Cortex of kidney (tissue), 1 donor: ENCODE data around the gene BCORL1.

ENCODE experiments used
- DNase-seq: peaks from one replicate; lab custom pipeline; 2025; lab: John Stamatoyannopoulos, UW

The BCORL1 gene

GRCh38 chrX:130094696-130095095 is 112.3 kb downstream of the BCORL1 start:
- DNase-seq = no peak

DNA sequence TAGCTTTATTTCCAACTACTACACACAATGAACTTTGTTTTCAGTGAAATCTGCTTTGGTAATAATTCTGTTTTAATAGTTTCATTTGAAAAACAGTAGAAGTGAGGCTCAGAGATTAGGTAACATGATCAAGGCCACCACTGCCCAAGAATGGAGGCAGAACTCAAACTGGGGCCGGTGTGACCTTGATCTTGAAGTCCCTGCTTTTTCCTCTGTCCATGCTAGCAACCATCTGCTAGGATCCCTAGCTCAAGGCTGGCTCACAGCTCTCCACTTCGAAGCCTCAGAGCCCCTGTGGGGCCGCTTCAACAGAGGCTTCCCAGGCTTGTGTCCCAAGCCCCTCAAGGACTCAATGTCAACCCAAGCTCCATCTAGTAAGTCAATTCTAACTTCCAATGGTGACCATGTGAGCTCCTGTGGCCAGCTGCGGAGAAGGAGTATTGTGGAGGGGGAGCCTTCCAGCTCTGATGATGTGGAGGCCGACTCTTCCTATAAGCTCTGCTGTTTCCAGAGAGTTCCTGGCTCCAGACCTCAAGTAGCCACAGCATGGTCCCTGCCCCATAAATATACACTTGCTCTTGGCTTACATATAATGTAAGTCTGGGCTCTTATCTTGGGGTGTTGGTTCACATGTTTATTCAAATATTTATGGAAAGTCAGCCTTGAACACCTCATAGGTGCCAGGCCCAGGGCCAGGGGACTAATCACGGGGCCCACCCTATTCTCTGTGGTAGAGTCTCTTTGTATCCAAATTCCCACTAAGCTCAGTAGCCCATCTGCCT is 113.0 kb downstream of the BCORL1 start:
- no peak for DNase-seq

DNA sequence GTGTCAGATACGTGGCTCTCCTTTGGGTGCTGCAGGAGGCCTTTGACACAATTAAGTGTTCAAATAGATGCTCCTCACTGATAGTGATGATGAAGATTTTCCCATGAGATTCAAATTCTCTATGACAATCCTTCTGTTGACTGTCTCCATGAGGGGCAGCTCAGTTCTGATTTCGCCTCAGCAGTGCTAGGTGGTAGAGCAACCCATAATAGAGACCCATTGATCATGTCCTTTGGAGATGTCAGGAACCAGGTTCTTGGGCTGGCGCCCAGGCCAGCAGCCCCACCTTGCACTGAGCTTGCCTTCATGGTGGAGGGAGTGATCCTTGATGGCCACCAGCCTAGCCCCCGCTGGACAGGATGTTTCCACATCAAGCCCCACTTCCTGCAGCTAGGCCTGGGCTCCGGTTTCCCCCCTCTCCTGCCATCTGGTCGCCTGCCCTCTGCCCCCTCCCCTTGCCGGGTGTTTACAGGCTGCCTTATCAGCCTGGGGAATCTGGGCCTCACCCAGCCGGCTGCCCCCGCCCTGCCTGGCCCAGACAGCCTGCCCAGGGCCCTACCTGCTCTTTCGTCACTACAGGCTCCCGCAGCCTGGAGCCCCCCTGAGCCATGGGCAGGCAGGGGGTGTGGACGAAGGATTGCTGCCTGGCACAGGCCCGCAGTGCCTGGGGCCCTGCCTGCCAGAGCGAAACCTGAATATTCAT is 115.2 kb downstream of the BCORL1 start:
- DNase-seq = no peak

DNA sequence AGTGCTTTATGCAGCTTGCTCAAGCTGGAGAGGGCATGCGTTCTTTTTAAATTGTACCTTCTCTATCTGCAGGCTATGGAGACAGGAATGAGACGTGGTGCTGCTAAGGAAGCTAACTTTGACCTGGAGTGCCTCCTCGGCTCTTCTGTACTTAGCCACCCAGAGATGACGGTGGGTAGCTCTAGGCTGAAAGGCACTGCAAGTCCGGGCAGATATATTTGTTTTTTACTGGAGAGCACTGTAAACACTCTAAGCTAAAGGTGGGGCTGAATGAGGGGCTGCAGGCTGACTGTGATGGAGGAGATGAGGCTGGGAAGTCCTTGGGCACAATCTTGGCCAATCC is 115.7 kb downstream of the BCORL1 start:
- DNase-seq = no peak

DNA sequence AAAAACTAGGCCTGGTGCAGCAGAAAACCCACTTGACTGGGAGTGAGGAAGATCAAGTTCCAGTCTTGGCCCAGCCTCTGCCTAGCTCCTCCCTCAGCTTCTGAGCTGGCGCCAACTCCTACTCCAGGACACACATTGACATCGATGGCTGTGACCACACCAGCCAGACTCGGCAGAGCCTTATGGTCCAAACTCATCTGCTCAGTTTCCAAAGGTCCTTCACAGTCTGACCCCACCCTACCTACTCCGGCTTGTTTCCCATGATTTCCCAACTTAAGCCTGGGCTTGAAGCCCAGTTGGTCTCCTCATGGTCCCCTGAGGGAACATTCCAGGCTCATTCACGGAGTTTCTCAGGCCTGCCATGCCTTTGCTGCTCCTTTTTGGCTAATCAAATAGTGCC is 117.7 kb downstream of the BCORL1 start:
- DNase-seq = no peak

- no peak for DNase-seq
Observed at GRCh38 chrX:130103605-130104004, 121.2 kb downstream of the BCORL1 start.

DNA sequence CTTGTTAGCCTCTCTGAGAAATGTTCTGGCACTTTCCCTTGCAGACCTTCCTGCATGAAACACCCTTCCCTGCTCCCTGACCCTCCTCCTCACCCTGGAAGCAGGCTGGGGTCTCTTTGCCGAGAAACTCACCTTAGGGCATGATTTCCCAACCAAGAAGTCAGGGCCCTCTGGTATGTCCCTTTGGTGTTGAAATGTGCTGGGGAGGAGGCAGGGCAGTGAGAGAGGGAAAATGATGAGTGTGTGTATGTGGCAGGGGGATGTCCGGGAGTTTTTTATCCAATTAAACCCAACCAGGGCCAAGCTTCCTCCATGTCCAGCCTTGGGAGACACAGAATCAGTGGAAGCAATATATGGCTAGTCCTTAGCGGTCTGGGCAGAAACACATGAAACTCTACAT is 122.8 kb downstream of the BCORL1 start:
- no peak for DNase-seq

DNA sequence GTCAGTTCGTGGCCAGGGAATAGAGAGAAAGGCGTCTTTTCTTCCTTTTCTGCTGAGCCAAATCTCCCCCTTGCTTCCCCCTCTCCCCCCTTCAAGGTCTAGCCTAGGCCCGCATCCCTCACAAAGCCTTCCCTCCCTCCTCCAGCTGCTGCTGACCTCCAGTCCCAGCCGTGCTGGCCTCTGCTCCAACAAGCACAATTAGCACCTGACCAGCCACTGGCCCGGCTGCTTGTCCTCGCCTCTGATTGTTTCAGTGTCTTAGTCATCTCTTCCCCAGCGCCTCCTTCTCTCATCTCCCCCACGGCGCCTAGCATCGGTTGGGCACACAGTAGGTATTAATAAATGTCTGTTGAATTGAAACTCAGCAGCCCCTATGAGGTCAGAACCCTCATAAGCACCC is 123.6 kb downstream of the BCORL1 start:
- DNase-seq = no peak
